HG03135 (cell line): Measurements from ENCODE around the gene TOM1L2.

Source experiments
- ATAC-seq: cut with Tn5 transposase; IDR thresholded peaks from one replicate; pipeline ENCODE4 v1.9.1; 2021; ENCODE audit warnings: mild to moderate bottlenecking, moderate library complexity; ENCODE audit not compliant: unreplicated experiment

TOM1L2 gene

GRCh38 chr17:17837966-17838962, 133.9 kb downstream of the TOM1L2 start:
- ATAC-seq, result no peak

GRCh38 chr17:17837380-17837821, 134.8 kb downstream of the TOM1L2 start:
- ATAC-seq, result no peak

- peak; percentile 17 for ATAC-seq
These were observed 135.3 kb downstream of the TOM1L2 start, which contains the start of gene SREBF1 for GRCh38 chr17:17836818-17837379. TSS of gene SREBF1 (minus strand) at chr17:17836986. CDS start at chr17:17836817, 169 bp downstream.

GRCh38 chr17:17836250-17836817, 135.9 kb downstream of the TOM1L2 start:
- peak; percentile 67 for ATAC-seq

GRCh38 chr17:17835415-17836249, 136.6 kb downstream of the TOM1L2 start:
- no peak for ATAC-seq

- no peak for ATAC-seq
These were observed 137.2 kb downstream of the TOM1L2 start for GRCh38 chr17:17834974-17835373.

- ATAC-seq, result no peak
These were observed 138.4 kb downstream of the TOM1L2 start for GRCh38 chr17:17833658-17834357.

GRCh38 chr17:17832032-17832363, 140.2 kb downstream of the TOM1L2 start:
- no peak for ATAC-seq

GRCh38 chr17:17831208-17832031, 140.8 kb downstream of the TOM1L2 start:
- no peak for ATAC-seq

- no peak for ATAC-seq
These were observed 141.4 kb downstream of the TOM1L2 start for GRCh38 chr17:17830740-17831207.

GRCh38 chr17:17830269-17830567, 142.0 kb downstream of the TOM1L2 start:
- ATAC-seq, result no peak

- ATAC-seq, result no peak
These were observed 144.2 kb downstream of the TOM1L2 start for GRCh38 chr17:17827826-17828621.

- no peak for ATAC-seq
These were observed 145.0 kb downstream of the TOM1L2 start for GRCh38 chr17:17826942-17827785.

- ATAC-seq, result no peak
These were observed 145.9 kb downstream of the TOM1L2 start for GRCh38 chr17:17826342-17826713.

GRCh38 chr17:17824783-17825614, 147.2 kb downstream of the TOM1L2 start:
- ATAC-seq, result no peak

GRCh38 chr17:17824119-17824782, 147.9 kb downstream of the TOM1L2 start:
- ATAC-seq, result peak; percentile 6
